Lung (tissue), 12 donors: ENCODE measurements around the gene CDAN1. TPM values are rescaled to one million over a fixed set of nuclear protein-coding genes. Genes with fewer than 3 reads are reported as not detected.

Experiments
- ATAC-seq: fragments of 200-7000 bp; cut with Tn5 transposase; one replicate; pipeline ENCODE4 v1.9.1; 2020; ENCODE audit warnings: moderate number of reproducible peaks; ENCODE audit not compliant: insufficient read depth, low FRiP score
- DNase-seq, 3 donors: peaks; one replicate each; pipeline ENCODE4 v3.0.0-alpha.2; 2013 to 2017
- H3K27ac ChIP-seq, 2 donors: one replicate each; pipeline ENCODE4 v1.5.1; 2013; ENCODE audit warnings: mild to moderate bottlenecking in 2 of 2, moderate library complexity in 2 of 2, control low read depth in 1 of 2, inconsistent platforms in 1 of 2, low read depth in 1 of 2, low read length in 1 of 2
- H3K27me3 ChIP-seq, 3 donors: one replicate each; pipeline ENCODE4 v1.5.1; 2013; ENCODE audit warnings: low read length in 2 of 3; ENCODE audit not compliant: control insufficient read depth in 3 of 3, insufficient read depth in 3 of 3
- H3K36me3 ChIP-seq, 4 donors: one replicate each; pipeline ENCODE4 v1.5.1; 2013; ENCODE audit warnings: low read length in 4 of 4, mild to moderate bottlenecking in 1 of 4, moderate library complexity in 1 of 4; ENCODE audit not compliant: control insufficient read depth in 4 of 4, insufficient read depth in 4 of 4
- H3K4me1 ChIP-seq, 5 donors: one replicate each; pipeline ENCODE4 v1.5.1; 2013; ENCODE audit warnings: low read length in 5 of 5, mild to moderate bottlenecking in 2 of 5, moderate library complexity in 1 of 5; ENCODE audit not compliant: control insufficient read depth in 5 of 5, insufficient read depth in 5 of 5
- H3K4me3 ChIP-seq: one replicate; pipeline ENCODE4 v1.5.1; 2013; ENCODE audit warnings: mild to moderate bottlenecking, control low read depth, moderate library complexity
- H3K9ac ChIP-seq, 2 donors: one replicate each; pipeline ENCODE4 v1.5.1; 2013; ENCODE audit warnings: low read length in 2 of 2, control low read depth in 1 of 2; ENCODE audit not compliant: insufficient read depth in 1 of 2
- H3K9me3 ChIP-seq, 4 donors: one replicate each; pipeline ENCODE4 v1.5.1; 2013; ENCODE audit warnings: low read length in 3 of 4, mild to moderate bottlenecking in 1 of 4, moderate library complexity in 1 of 4; ENCODE audit not compliant: control insufficient read depth in 4 of 4, insufficient read depth in 3 of 4
- CTCF ChIP-seq: IDR thresholded peaks from 2 replicates; pipeline ENCODE4 v1.5.1; 2012; ENCODE audit warnings: mild to moderate bottlenecking; ENCODE audit errors: control extremely low read depth, extremely low read depth
- WGBS, 2 donors: extraction: QIAGEN DNeasy Blood & Tissue Kit; methylation state at CpG; one replicate each; pipeline ENCODE4 v1.1.7; 2013; 5-methylcytosine and 5-hydroxymethylcytosine counted together
- polyA plus RNA-seq, 2 donors: library from polyadenylated mRNA; stranded (reverse); fragments of 200-250 nt; gene quantifications; one replicate each; pipeline ENCODE4 v1.2.1, GENCODE V29; 2013
- total RNA-seq, 2 donors: library from RNA; depleted of rRNA in 1 of 2; stranded (reverse); fragments of >200 nt in 1 of 2; gene quantifications; one replicate each; pipeline ENCODE4 v1.2.1, GENCODE V29; 2014 to 2021
- donor health status: control.
- donor health status: control.
- donor health status: Bipolar disorder and iron deficiency.
- donor health status: healthy.
- donor health status: DM: yes; HTN: yes; CAD: no.

The CDAN1 gene
- total and polyA plus RNA-seq, 4 donors = 4.2 to 15.2 (median 12.2) TPM

GRCh38 chr15:42730536-42730935 is 6.4 kb downstream of the CDAN1 start:
- H3K4me1 ChIP-seq = peaks cover 0 to 6% (median 0%) of the 10 kb centered on the region in 5 donors
- H3K36me3 ChIP-seq = peaks cover 13 to 79% (median 64%) of the 10 kb centered on the region in 4 donors
- no peak overlapping the region for H3K4me3 ChIP-seq
- no peak overlapping the region for H3K9ac ChIP-seq
- no peaks in the 10 kb centered on the region for H3K27me3 ChIP-seq
- no peak for TF ChIP-seq CTCF
- no peaks in the 10 kb centered on the region for H3K9me3 ChIP-seq
- DNase-seq = no peak
- WGBS, 2 donors = 96 to 97% methylated on average over 14 of the region's 14 CpGs
- ATAC-seq = no peak
- no peak overlapping the region for H3K27ac ChIP-seq

GRCh38 chr15:42730135-42730534 is 6.8 kb downstream of the CDAN1 start:
- no peak for DNase-seq
- 78 to 84% methylated on average over 8 of the region's 8 CpGs for whole genome bisulfite sequencing, 2 donors
- no peak for TF ChIP-seq CTCF
- ATAC-seq = no peak
- no peaks in the 10 kb centered on the region for H3K9me3 ChIP-seq
- H3K4me1 ChIP-seq = peaks cover 0 to 6% (median 0%) of the 10 kb centered on the region in 5 donors
- H3K4me3 ChIP-seq = no peak overlapping the region
- no peak overlapping the region for H3K27ac ChIP-seq
- H3K27me3 ChIP-seq = no peaks in the 10 kb centered on the region
- no peak overlapping the region for H3K9ac ChIP-seq
- H3K36me3 ChIP-seq = peaks cover 17 to 80% (median 65%) of the 10 kb centered on the region in 4 donors

GRCh38 chr15:42729409-42729808 is 7.5 kb downstream of the CDAN1 start:
- 93 to 94% methylated on average over 7 of the region's 7 CpGs for WGBS, 2 donors
- no peak for ATAC-seq
- Histone ChIP-seq H3K4me1 (peaks cover 0 to 6% (median 0%) of the 10 kb centered on the region in 5 donors), H3K4me3 (no peak overlapping the region), H3K9ac (no peak overlapping the region), H3K9me3 (no peaks in the 10 kb centered on the region), H3K36me3 (peaks cover 24 to 82% (median 64%) of the 10 kb centered on the region in 4 donors), H3K27me3 (no peaks in the 10 kb centered on the region), H3K27ac (no peak overlapping the region)
- DNase-seq = no peak
- TF ChIP-seq CTCF = no peak

GRCh38 chr15:42728972-42729371 is 8.0 kb downstream of the CDAN1 start:
- ATAC-seq (no peak), DNase-seq (no peak)
- no peak for TF ChIP-seq CTCF
- Histone ChIP-seq H3K27me3 (no peaks in the 10 kb centered on the region), H3K9me3 (no peaks in the 10 kb centered on the region), H3K9ac (no peak overlapping the region), H3K27ac (no peak overlapping the region), H3K36me3 (peaks cover 24 to 82% (median 64%) of the 10 kb centered on the region in 4 donors), H3K4me1 (peaks cover 0 to 6% (median 0%) of the 10 kb centered on the region in 5 donors), H3K4me3 (no peak overlapping the region)
- WGBS, 2 donors = 89 to 90% methylated on average over 14 of the region's 14 CpGs
